GM20431 (cell line): ENCODE data around the gene ST6GALNAC3.
"Not testable (repeated sequence)": the region's sequence is repeated elsewhere in the genome, so short reads cannot be mapped to it uniquely, and the experiment has no call there.

Experiments used
- in situ Hi-C: fragments of 300-500 bp; cut with MseI, MboI; formaldehyde crosslinking; loops from one replicate; pipeline ENCODE4 v1.15.0; 2020; ENCODE audit warnings: low sequenced_read_pairs; ENCODE audit not compliant: unreplicated experiment

Gene ST6GALNAC3

GRCh38 chr1:76652860-76653259, 578.3 kb downstream of the ST6GALNAC3 start:
- in situ Hi-C loops: not testable (repeated sequence)

- in situ Hi-C loops: no loop called here
Observed at GRCh38 chr1:76657623-76658022, 583.1 kb downstream of the ST6GALNAC3 start.

GRCh38 chr1:76659171-76659940, 584.8 kb downstream of the ST6GALNAC3 start:
- in situ Hi-C loops: no loop called here

GRCh38 chr1:76661531-76661930, 587.0 kb downstream of the ST6GALNAC3 start:
- in situ Hi-C loops: no loop called here

- in situ Hi-C loops: no loop called here
Observed at GRCh38 chr1:76666499-76666898, 592.0 kb downstream of the ST6GALNAC3 start.

- in situ Hi-C loops: no loop called here
Observed at GRCh38 chr1:76668046-76668445, 593.5 kb downstream of the ST6GALNAC3 start.

GRCh38 chr1:76669131-76669530, 594.6 kb downstream of the ST6GALNAC3 start:
- in situ Hi-C loops: no loop called here

- in situ Hi-C loops: no loop called here
Observed at GRCh38 chr1:76669624-76670315, 595.2 kb downstream of the ST6GALNAC3 start.

GRCh38 chr1:76674689-76675210, 600.2 kb downstream of the ST6GALNAC3 start:
- in situ Hi-C loops: no loop called here

GRCh38 chr1:76677416-76678405, 603.2 kb downstream of the ST6GALNAC3 start:
- in situ Hi-C loops: no loop called here

- in situ Hi-C loops: no loop called here
Observed at GRCh38 chr1:76679534-76680152, 605.1 kb downstream of the ST6GALNAC3 start.

- in situ Hi-C loops: no loop called here
Observed at GRCh38 chr1:76680651-76681050, 606.1 kb downstream of the ST6GALNAC3 start.

GRCh38 chr1:76682138-76682537, 607.6 kb downstream of the ST6GALNAC3 start:
- in situ Hi-C loops: no loop called here
